COLO668 (cell line): Measurements from ENCODE around the gene NUP58.
A peak's percentile ranks its signal among the peaks of the same experiment; 100 is the strongest.

Experiments
- DNase-seq: peaks from one replicate; lab custom pipeline; 2025; ENCODE audit not compliant: unreplicated experiment; lab: John Stamatoyannopoulos, UW

Gene NUP58

DNA sequence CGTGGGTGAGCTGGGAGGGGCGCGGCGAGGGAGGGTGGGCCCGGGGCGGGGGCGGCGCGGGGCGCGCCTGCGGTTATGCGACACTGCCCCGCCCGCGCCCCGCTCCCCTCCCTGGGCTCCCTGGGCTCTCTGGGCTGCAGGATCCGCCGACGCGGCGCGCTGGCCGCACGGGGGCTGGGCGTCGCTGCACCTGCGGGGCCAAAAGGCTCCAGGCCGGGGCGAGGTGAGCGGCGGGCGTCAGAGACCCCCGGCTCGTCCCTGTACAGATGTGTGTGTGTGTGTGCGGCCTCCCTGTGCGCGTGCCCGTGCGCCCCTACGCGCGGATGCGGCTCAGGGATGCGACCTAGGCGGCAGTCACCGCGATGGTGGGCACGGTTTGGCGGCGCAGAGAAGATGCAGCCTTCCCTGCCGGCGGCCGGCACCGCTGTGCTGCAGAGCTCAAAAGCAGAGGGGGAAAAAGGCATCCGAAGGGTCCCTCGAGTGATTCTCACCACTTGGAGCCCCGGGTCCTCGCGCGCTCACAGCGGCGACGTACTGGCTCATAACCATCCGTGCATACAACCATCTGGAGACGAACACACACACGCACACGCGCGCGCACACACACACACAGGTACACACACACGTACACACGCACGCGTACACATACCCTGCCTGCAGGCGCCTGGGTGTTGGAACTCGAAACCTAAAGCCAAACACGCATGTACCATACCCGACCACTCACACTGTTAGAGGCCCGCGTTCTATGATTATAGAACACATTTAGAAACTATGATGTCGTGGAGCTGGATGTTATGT lies 71.1 kb downstream of the NUP58 start:
- peak; percentile 62 for DNase-seq

DNA sequence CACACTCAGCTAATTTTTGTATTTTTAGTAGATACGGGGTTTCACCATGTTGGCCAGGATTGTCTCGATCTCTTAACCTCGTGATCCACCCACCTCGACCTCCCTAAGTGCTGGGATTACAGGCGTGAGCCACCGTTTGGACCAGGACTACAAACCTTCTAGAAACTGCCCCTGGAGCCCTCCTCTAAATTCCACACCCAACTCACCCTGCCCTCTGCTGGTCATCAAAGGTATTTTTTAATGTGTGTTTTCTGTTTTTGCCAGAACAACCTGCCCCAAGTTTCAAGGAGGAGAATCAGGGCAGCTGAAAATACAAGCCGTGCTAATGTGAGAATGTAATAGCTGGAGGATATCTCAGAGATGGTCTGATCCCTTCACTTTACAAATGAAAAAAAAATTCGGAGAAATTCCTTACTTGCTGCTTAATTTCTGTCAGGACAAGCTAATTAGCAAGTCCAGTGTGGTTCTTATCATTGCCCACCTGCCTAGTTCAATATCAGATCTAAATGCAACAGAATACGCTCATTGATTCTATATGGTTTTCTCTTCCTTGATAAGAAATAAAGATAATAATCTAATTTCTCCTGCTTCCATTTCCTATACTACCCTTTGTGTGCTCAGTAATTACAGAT lies 74.4 kb downstream of the NUP58 start:
- DNase-seq: peak; percentile 53

DNA sequence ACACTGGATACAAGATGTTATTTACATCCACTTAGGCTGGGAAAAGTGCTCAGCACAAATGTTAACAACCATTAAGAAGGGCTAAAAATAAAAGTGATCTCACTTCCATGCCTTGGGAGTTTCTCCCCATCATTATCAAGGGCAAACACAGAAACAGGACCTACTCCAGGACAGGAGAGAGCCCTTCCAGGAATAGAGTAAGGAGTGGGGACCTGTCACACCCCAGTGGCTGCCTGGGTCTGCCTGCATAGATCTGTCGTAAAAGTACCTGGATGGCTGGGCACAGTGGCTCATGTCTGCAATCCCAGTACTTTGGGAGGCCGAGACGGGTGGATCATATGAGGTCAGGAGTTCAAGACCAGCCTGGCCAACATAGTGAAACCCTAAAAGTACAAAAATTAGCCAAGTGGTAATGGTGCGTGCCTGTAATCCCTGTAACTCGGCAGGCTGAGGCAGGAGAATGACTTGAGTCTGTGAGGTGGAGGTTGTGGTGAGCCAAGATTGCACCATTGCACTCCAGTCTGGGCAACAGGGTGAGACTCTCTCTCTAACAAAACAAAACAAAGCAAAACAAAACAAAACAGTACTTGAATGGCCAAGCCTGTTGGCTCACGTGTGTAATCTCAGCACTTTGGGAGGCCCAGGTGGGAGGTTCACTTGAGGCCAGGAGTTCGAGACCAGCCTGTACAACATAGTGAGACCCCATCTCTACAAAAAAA lies 76.0 kb downstream of the NUP58 start:
- no peak for DNase-seq

DNA sequence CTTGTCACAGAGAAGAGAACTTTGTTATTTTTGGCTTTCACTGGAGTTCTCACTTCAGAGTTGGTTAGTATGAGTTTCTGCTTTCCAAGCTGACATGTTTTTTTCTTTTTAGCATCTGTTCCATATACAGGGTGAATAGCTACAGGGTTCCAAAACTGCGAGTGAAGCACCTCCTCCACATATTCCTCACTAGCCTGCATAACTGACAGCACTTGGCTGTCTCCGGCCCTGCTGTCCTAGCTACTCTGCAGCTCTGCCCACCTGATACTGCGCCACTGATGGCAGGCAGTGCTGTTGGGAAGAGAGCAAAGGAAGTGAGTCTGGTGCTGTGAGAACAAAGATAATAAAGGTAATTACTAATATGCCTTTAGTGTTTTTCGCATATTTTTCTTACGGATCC lies 77.1 kb downstream of the NUP58 start:
- DNase-seq: no peak

DNA sequence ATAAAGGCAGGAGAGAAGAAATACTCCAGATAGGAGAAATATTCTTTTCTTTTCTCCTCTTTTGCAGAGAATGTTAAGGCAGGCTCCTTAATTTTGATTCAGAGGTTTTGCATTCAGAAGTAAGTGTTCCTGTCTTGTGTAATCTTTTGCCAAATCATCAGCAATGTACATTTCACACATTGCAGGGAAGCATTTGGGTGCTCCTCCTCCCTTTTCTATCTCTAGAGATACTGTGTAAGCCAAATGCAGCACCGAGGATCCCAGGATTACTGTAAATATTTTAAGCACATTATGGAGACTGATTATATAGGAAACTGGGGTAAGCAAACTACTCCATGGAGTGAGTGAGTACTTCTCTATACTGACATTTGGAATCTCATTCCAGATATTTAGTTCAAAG lies 77.6 kb downstream of the NUP58 start:
- no peak for DNase-seq

DNA sequence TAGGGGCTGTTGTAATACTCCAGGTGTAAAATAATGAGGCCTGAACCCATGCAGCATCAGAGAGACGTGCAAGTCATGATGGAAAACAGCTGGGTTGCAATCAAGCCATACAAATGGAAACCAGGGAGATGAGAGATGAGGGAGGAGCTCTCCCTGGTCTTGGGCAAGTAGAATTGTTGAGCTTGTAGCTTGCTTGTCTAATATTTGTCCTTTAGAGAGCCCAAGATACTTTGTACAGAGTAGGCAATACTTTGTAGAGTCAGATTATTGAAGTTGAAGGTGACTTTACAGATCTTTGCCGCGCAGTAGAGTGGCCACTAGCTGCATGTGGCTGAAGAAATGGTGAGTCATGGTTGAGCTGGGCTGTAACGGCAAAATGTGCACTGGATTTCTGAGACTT lies 78.7 kb downstream of the NUP58 start:
- no peak for DNase-seq

DNA sequence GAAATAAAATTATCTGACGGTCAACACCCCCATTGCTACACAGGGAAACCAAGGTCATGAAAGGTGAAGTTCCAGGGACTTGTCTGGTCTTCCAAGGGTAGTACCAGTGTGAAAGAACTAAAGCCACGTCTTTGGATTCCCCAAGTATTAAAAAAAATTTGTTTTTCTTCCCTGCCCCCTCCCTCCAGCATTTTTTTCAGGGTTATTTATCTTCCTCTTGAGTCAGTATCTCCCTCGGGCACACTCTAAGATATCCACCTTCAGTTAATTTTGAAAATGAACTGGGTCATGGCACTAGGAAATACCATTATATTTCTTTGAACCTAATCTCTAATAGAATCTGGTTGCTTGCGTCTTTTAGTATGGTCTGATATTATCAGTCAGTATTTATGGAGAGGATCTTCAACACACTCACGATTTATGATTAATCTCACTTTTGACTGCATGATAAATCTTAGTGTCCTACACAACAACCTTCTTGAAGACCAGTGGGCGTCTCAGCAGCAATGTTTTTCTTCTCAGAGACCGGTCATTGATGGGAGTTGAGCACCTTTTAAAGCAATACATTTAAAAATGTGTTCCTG lies 79.4 kb downstream of the NUP58 start:
- no peak for DNase-seq

DNA sequence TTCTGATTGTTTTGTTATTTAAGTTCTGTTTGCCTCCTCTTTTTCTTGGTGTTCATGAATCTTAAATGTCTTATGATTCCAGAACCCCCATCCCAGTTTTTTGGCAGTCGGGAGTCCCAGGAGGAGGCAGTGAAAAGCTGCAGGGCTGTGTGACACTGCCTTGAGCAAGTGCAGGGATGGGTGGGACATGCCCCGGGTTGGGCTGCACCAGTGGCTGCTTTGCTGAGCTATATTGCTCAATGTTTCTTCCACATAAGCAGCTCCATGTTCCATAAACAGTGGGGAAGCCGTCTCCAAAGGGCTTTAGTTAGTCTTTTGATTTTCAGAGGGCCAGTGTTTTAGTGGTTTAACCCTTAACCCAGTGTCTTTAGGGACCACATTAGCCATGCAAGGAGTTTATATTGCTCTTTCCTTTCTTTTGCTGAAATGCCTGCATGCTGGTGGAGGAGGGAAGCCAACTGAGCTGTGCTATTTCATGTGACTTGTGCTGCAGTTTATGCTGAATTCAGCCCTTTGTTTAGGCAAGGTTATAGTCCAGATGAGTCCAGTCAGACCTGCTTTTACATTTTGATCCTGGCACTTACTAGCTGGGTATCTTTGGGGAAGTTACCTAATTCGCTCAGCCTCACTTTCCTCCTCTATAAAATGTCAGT lies 83.5 kb downstream of the NUP58 start:
- no peak for DNase-seq

DNA sequence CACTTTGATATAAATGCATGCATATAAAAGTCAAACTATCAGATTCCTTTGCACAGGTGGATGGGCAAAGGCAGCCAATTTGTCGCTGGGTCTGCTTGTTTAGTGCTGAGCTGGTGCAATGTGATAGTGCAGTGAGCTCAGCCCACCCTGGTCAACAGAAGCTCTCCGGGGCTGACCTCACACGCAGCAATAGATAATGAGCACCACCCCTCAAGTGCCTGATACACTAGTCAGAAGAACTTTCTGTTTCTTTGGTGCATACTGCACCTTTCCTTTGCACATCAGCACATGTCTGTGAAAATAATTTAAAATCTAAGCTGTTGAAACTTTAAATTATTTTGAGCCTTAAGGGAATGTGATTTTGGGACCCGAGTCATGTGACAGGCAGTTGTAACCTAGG lies 90.5 kb downstream of the NUP58 start:
- DNase-seq: no peak
